WERI-Rb-1 (cell line): ENCODE data around the gene SIN3B.

Experiments
- DNase-seq: peaks from one replicate; pipeline ENCODE4 v3.0.0-alpha.2; 2020
- H3K27ac ChIP-seq: fragments of 250-450 bp; sonication (Bioruptor Pico); 2 replicates; pipeline ENCODE4 v1.5.1; 2020; ENCODE audit warnings: mild to moderate bottlenecking, moderate library complexity
- H3K27me3 ChIP-seq: fragments of 250-450 bp; sonication (Bioruptor Pico); 2 replicates; pipeline ENCODE4 v1.5.1; 2021; ENCODE audit warnings: mild to moderate bottlenecking, low read depth, moderate library complexity; ENCODE audit not compliant: insufficient read depth, severe bottlenecking
- H3K36me3 ChIP-seq: fragments of 250-450 bp; sonication (Bioruptor Pico); 2 replicates; pipeline ENCODE4 v1.5.1; 2020; ENCODE audit warnings: mild to moderate bottlenecking, moderate library complexity
- H3K4me3 ChIP-seq: 2 replicates; pipeline ENCODE4 v1.5.1; 2011; ENCODE audit warnings: low read depth, mild to moderate bottlenecking, control low read depth, low read length
- H3K9me3 ChIP-seq: fragments of 250-450 bp; sonication (Bioruptor Pico); 2 replicates; pipeline ENCODE4 v1.5.1; 2021; ENCODE audit warnings: mild to moderate bottlenecking, moderate library complexity; ENCODE audit not compliant: severe bottlenecking
- TF ChIP-seq, protein P1 (sequence below): IDR thresholded peaks from 2 replicates; pipeline ENCODE4 v1.5.1; 2011; ENCODE audit warnings: low read depth, mild to moderate bottlenecking, control low read depth, inconsistent platforms, low read length

The SIN3B gene

GRCh38 chr19:16856091-16856490, 26.9 kb downstream of the SIN3B start:
- Histone ChIP-seq H3K4me3 (no peak overlapping the region), H3K9me3 (no peaks in the 10 kb centered on the region), H3K27ac (no peak overlapping the region), H3K27me3 (no peaks in the 10 kb centered on the region), H3K36me3 (peaks cover 25% of the 10 kb centered on the region)
- TF ChIP-seq, protein P1, sequence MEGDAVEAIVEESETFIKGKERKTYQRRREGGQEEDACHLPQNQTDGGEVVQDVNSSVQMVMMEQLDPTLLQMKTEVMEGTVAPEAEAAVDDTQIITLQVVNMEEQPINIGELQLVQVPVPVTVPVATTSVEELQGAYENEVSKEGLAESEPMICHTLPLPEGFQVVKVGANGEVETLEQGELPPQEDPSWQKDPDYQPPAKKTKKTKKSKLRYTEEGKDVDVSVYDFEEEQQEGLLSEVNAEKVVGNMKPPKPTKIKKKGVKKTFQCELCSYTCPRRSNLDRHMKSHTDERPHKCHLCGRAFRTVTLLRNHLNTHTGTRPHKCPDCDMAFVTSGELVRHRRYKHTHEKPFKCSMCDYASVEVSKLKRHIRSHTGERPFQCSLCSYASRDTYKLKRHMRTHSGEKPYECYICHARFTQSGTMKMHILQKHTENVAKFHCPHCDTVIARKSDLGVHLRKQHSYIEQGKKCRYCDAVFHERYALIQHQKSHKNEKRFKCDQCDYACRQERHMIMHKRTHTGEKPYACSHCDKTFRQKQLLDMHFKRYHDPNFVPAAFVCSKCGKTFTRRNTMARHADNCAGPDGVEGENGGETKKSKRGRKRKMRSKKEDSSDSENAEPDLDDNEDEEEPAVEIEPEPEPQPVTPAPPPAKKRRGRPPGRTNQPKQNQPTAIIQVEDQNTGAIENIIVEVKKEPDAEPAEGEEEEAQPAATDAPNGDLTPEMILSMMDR = no peak
- no peak for DNase-seq

- no peaks in the 10 kb centered on the region for H3K9me3 ChIP-seq
- no peak for DNase-seq
- no peak overlapping the region for H3K27ac ChIP-seq
- no peak overlapping the region for H3K4me3 ChIP-seq
- H3K36me3 ChIP-seq = peaks cover 27% of the 10 kb centered on the region
- no peaks in the 10 kb centered on the region for H3K27me3 ChIP-seq
- TF ChIP-seq, protein P1 = no peak
Measured at GRCh38 chr19:16859626-16860025, 30.4 kb downstream of the SIN3B start.

DNA sequence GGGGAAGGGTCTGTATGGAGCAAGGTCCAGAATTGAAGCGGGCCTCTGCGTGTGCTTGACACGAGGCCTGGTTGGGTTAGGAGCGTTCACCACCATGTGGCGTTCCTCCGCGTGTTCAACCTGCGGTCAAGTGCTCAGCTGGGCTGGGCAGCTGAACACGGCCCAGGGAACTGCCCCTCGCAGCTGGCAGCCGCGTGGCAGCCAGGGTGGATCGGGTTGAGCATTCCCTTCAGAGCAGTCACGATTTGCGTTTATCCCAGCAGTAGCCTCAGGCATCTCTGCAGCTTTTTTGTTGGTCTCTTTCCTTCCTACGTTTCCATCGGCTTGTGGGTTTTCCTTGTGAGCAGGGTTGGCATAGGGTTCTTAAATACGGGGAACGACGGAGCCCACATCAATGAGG, 30.9 kb downstream of the SIN3B start:
- TF ChIP-seq, protein P1 = no peak
- peaks cover 26% of the 10 kb centered on the region for H3K36me3 ChIP-seq
- no peak for DNase-seq
- no peaks in the 10 kb centered on the region for H3K9me3 ChIP-seq
- H3K27me3 ChIP-seq = no peaks in the 10 kb centered on the region
- no peak overlapping the region for H3K27ac ChIP-seq
- H3K4me3 ChIP-seq = no peak overlapping the region

GRCh38 chr19:16861011-16861410, 31.8 kb downstream of the SIN3B start:
- H3K27me3 ChIP-seq = no peaks in the 10 kb centered on the region
- peaks cover 32% of the 10 kb centered on the region for H3K36me3 ChIP-seq
- TF ChIP-seq, protein P1 = no peak
- H3K4me3 ChIP-seq = no peak overlapping the region
- no peak overlapping the region for H3K27ac ChIP-seq
- DNase-seq = no peak
- no peaks in the 10 kb centered on the region for H3K9me3 ChIP-seq

DNA sequence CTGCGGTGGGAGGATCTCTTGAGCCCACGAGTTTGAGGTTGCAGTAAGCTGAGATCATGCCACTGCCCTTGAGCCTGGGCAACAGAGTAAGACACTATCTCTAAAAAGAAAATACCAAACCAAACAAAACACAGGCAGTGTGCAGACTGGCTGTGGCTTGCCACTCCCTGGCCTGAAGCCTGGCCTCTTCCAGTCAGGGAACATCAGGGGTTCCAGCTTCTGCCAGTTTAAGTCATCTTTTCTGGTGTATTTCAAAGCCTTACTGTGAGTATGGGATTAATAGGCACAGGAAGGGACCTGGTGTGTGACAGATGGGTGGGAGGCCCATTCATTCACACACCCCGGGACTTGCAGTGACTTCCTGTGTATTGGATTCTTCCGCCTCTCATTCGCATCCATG, 32.6 kb downstream of the SIN3B start:
- Histone ChIP-seq H3K36me3 (peaks cover 40% of the 10 kb centered on the region), H3K9me3 (no peaks in the 10 kb centered on the region), H3K4me3 (no peak overlapping the region), H3K27ac (peak overlapping the region; percentile 44; the same call in 1 of the 2 replicates), H3K27me3 (no peaks in the 10 kb centered on the region)
- DNase-seq = peak; percentile 33
- TF ChIP-seq, protein P1 = no peak

DNA sequence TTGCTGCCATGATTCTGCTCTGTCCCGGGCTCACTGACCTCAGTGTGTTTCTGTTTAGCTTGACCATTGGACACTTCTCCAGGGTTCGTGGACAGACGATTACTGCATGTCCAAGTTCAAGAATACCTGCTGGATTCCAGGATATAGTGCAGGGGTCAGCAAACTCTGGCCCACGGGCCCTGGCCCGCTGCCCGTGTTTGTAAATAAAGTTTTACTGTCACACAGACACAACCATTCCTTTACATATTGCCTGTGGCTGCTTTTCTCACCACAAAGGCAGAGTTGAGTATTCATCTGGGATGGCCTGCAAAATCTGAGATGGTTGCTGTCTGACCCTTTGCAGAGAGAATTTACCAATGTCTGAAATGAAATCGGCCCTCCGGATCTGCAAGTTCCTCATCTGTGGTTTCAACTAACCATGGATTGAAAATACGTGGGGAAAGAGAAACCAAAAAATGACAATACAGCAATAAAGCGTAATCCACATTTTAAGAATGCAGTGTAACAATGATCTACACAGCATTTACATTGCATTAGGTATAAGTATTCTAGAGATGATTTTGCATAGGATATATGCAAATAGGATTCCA, 33.7 kb downstream of the SIN3B start:
- peaks cover 49% of the 10 kb centered on the region for H3K36me3 ChIP-seq
- TF ChIP-seq, protein P1 = no peak

More for the DNA sequence above, 33.7 kb downstream of the SIN3B start:
- no peak for DNase-seq
- no peaks in the 10 kb centered on the region for H3K9me3 ChIP-seq
- no peak overlapping the region for H3K27ac ChIP-seq
- no peak overlapping the region for H3K4me3 ChIP-seq
- H3K27me3 ChIP-seq = no peaks in the 10 kb centered on the region
